WTC11 (cell line): ENCODE data around the gene BPHL. TPM values are rescaled to one million over a fixed set of nuclear protein-coding genes. Genes with fewer than 3 reads are reported as not detected.
"Not testable (repeated sequence)": the region's sequence is repeated elsewhere in the genome, so short reads cannot be mapped to it uniquely, and the experiment has no call there.

Experiments
- ATAC-seq: fragments of 200-7000 bp; cut with Tn5 transposase; 2 replicates; pipeline ENCODE4 v1.10.0; 2021; ENCODE audit warnings: mild to moderate bottlenecking, moderate library complexity
- CTCF ChIA-PET: fragments of 300-600 bp; sonication (Branson Sonifier 250); formaldehyde crosslinking; loops from one replicate; lab custom pipeline; 2021; ENCODE audit warnings: antibody characterized with exemption; lab: Charles Lee
- POLR2A ChIA-PET: fragments of 350-600 bp; sonication (Branson Sonifier 250); formaldehyde crosslinking; loops from one replicate; lab custom pipeline; 2021; ENCODE audit warnings: antibody characterized with exemption; lab: Charles Lee
- DNase-seq: peaks from one replicate; pipeline ENCODE4 v3.0.0; 2021; ENCODE audit warnings: low spot score
- H3K27ac Mint-ChIP-seq: 2 replicates; pipeline ENCODE4 v1.8.0; 2021; ENCODE audit warnings: mixed read lengths
- H3K27me3 Mint-ChIP-seq: 2 replicates; pipeline ENCODE4 v1.8.0; 2021; ENCODE audit warnings: low read depth, mild to moderate bottlenecking, moderate library complexity, mixed read lengths
- H3K36me3 Mint-ChIP-seq: 2 replicates; pipeline ENCODE4 v1.8.0; 2021; ENCODE audit warnings: mixed read lengths
- H3K4me1 Mint-ChIP-seq: 2 replicates; pipeline ENCODE4 v1.8.0; 2022; ENCODE audit warnings: mixed read lengths
- H3K4me3 Mint-ChIP-seq: 2 replicates; pipeline ENCODE4 v1.8.0; 2021; ENCODE audit warnings: mild to moderate bottlenecking, moderate library complexity, mixed read lengths
- H3K9me3 Mint-ChIP-seq: 2 replicates; pipeline ENCODE4 v1.8.0; 2021; ENCODE audit warnings: mixed read lengths
- ETV6 ChIP-seq: sonication (generic); formaldehyde crosslinking; IDR thresholded peaks from 2 replicates; pipeline ENCODE4 v1.8.1; 2022; ENCODE audit warnings: mild to moderate bottlenecking, missing genetic modification reagents
- FOXK1 ChIP-seq: sonication (generic); formaldehyde crosslinking; IDR thresholded peaks from 2 replicates; pipeline ENCODE4 v1.8.0; 2022; ENCODE audit warnings: mild to moderate bottlenecking, moderate library complexity, missing genetic modification reagents
- NFE2L1 ChIP-seq: sonication (generic); formaldehyde crosslinking; IDR thresholded peaks from 2 replicates; pipeline ENCODE4 v1.8.1; 2023; ENCODE audit warnings: missing genetic modification reagents
- SP1 ChIP-seq: sonication (generic); formaldehyde crosslinking; conservative IDR thresholded peaks from 2 replicates; pipeline ENCODE4 v1.8.1; 2022; ENCODE audit warnings: missing genetic modification reagents
- TEAD1 ChIP-seq: sonication (generic); formaldehyde crosslinking; IDR thresholded peaks from 2 replicates; pipeline ENCODE4 v1.8.0; 2022; ENCODE audit warnings: mild to moderate bottlenecking, missing genetic modification reagents
- TEAD4 ChIP-seq: sonication (generic); formaldehyde crosslinking; IDR thresholded peaks from 2 replicates; pipeline ENCODE4 v1.8.0; 2022; ENCODE audit warnings: mild to moderate bottlenecking, missing genetic modification reagents
- ZNF671 ChIP-seq: fragments of 250-450 bp; sonication (Bioruptor Pico); IDR thresholded peaks from 2 replicates; pipeline ENCODE4 v1.8.0; 2021; ENCODE audit warnings: mild to moderate bottlenecking
- total RNA-seq: library from RNA; stranded (reverse); gene quantifications from 3 replicates; pipeline ENCODE4 v1.2.3, GENCODE V29; 2021
- TF ChIP-seq, protein P1 (sequence below): sonication (generic); formaldehyde crosslinking; IDR thresholded peaks from 2 replicates; pipeline ENCODE4 v1.8.0; 2022; ENCODE audit warnings: mild to moderate bottlenecking, missing genetic modification reagents
- TF ChIP-seq, protein P2 (sequence below): fragments of 250-450 bp; sonication (Bioruptor Pico); IDR thresholded peaks from 2 replicates; pipeline ENCODE4 v1.9.0; 2021; ENCODE audit warnings: mild to moderate bottlenecking, borderline replicate concordance
- TF ChIP-seq, protein P3 (sequence below): sonication (generic); formaldehyde crosslinking; IDR thresholded peaks from 2 replicates; pipeline ENCODE4 v1.8.0; 2023; ENCODE audit warnings: missing genetic modification reagents

The BPHL gene
- total RNA-seq, 1 experiment from 2014 or later, result 29.7 TPM

DNA sequence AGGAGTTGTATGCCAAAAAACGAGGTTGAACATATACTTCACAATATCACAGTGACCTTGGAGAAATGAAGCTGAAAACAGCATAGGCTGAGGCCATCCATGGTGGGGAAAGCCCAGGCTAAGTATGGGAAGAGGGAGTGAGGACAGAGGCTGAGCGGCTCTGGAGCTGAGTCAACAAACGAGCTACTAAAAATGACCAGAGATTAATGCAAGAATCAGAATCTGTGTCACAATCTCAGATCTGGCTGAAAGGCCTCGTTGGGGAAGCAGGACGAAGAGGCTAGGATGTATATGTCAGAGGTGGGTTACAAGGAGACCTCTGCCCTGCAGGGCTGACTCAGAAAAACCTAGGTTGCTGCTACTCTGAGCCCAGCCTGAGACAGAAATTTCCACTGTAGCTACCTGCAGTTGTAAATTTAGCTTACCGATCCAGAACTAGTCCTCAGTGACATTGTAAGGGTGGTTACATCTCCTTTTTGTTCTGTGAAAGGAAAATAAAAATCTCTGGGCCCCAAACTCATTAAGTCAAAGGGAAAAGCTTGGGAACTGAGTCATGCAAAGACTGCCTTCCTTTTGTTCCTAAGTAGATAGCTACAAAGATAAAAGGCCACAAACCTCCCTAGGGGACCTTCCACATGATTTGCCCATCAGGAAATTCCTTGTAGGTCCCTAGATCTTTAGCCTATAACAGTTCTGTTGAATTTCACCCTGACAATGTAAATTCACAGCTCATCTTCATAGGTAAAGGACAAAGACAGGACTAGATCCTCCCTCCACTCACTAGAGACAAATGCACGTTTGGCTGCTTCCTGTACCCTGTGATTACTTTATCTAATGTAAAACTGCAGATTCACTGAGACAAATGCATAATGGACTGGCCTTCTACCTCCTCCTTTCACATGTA is 47.4 kb downstream of the BPHL start:
- DNase-seq (no peak), ATAC-seq (peak; percentile 42)
- POLR2A ChIA-PET, result interaction anchor here (0.7 to 1.3 kb wide), 5 partner anchors 18 to 64 kb away, joined by 3 to 6 read pairs (median 4); no protein-coding TSS in a partner anchor
- TF ChIP-seq TEAD1 (CRISPR knock-in tag), result peak; percentile 77; the same call in 1 of the 2 replicates
- TF ChIP-seq ZNF671, result peak; percentile 17; the same call in 1 of the 2 replicates
- TF ChIP-seq, protein P1, sequence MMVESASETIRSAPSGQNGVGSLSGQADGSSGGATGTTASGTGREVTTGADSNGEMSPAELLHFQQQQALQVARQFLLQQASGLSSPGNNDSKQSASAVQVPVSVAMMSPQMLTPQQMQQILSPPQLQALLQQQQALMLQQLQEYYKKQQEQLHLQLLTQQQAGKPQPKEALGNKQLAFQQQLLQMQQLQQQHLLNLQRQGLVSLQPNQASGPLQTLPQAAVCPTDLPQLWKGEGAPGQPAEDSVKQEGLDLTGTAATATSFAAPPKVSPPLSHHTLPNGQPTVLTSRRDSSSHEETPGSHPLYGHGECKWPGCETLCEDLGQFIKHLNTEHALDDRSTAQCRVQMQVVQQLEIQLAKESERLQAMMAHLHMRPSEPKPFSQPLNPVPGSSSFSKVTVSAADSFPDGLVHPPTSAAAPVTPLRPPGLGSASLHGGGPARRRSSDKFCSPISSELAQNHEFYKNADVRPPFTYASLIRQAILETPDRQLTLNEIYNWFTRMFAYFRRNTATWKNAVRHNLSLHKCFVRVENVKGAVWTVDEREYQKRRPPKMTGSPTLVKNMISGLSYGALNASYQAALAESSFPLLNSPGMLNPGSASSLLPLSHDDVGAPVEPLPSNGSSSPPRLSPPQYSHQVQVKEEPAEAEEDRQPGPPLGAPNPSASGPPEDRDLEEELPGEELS, result peak; percentile 55; the same call in 1 of the 2 replicates
- no peak for TF ChIP-seq TEAD4 (CRISPR knock-in tag)
- TF ChIP-seq, protein P2, sequence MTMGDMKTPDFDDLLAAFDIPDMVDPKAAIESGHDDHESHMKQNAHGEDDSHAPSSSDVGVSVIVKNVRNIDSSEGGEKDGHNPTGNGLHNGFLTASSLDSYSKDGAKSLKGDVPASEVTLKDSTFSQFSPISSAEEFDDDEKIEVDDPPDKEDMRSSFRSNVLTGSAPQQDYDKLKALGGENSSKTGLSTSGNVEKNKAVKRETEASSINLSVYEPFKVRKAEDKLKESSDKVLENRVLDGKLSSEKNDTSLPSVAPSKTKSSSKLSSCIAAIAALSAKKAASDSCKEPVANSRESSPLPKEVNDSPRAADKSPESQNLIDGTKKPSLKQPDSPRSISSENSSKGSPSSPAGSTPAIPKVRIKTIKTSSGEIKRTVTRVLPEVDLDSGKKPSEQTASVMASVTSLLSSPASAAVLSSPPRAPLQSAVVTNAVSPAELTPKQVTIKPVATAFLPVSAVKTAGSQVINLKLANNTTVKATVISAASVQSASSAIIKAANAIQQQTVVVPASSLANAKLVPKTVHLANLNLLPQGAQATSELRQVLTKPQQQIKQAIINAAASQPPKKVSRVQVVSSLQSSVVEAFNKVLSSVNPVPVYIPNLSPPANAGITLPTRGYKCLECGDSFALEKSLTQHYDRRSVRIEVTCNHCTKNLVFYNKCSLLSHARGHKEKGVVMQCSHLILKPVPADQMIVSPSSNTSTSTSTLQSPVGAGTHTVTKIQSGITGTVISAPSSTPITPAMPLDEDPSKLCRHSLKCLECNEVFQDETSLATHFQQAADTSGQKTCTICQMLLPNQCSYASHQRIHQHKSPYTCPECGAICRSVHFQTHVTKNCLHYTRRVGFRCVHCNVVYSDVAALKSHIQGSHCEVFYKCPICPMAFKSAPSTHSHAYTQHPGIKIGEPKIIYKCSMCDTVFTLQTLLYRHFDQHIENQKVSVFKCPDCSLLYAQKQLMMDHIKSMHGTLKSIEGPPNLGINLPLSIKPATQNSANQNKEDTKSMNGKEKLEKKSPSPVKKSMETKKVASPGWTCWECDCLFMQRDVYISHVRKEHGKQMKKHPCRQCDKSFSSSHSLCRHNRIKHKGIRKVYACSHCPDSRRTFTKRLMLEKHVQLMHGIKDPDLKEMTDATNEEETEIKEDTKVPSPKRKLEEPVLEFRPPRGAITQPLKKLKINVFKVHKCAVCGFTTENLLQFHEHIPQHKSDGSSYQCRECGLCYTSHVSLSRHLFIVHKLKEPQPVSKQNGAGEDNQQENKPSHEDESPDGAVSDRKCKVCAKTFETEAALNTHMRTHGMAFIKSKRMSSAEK, result no peak
- TF ChIP-seq FOXK1 (CRISPR knock-in tag), result 0 out of 2 replicates have a peak, but pooled peaks have one; percentile 38
- TF ChIP-seq NFE2L1 (CRISPR knock-in tag), result 0 out of 2 replicates have a peak, but pooled peaks have one; percentile 68
- 0 out of 2 replicates have a peak, but pooled peaks have one; percentile 14 for TF ChIP-seq SP1 (CRISPR knock-in tag)
- TF ChIP-seq ETV6 (CRISPR knock-in tag), result peak; percentile 80
- no peaks in the 10 kb centered on the region for H3K36me3 Mint-ChIP-seq
- H3K27ac Mint-ChIP-seq, result peak overlapping the region; percentile 93
- H3K4me1 Mint-ChIP-seq, result peaks cover 22% of the 10 kb centered on the region
- CTCF ChIA-PET, result interaction anchor here (0.9 to 5.0 kb wide), 9 partner anchors 9 to 85 kb away, joined by 3 to 30 read pairs (median 4); partner anchors contain the start of genes TUBB2A and TUBB2B
- H3K9me3 Mint-ChIP-seq, result no peaks in the 10 kb centered on the region
- no peaks in the 10 kb centered on the region for H3K27me3 Mint-ChIP-seq
- H3K4me3 Mint-ChIP-seq, result peak overlapping the region; percentile 3

DNA sequence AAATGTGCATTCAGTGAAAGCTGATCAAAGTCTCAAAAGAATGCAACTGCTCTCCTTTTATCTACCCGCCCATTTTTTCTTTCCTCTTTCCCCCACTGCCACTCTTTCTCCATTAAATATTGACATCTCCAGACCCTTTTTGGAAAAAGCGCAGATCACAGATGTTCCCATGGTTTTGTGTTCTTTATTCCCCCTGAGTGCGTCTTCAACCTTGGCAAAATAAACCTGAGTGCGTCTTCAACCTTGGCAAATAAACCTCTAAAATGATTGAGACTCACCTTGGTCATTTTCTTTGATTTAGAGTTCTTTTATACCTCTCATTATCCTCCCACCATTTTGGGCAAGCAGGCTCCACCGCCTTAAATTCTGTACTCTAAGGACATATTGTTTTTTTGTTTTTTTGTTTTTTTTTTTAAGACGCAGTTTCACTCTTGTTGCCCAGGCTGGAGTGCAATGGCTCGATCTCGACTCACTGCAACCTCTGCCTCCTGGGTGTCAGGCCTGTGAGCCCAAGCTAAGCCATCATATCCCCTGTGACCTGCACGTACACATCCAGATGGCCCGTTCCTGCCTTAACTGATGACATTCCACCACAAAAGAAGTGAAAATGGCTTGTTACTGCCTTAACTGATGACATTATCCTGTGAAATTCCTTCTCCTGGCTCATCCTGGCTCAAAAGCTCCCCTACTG is 48.2 kb downstream of the BPHL start:
- Mint-ChIP-seq H3K27ac (peak overlapping the region; percentile 93), H3K4me3 (peak overlapping the region; percentile 3; the same call in 1 of the 2 replicates), H3K4me1 (peaks cover 16% of the 10 kb centered on the region)
- H3K9me3 Mint-ChIP-seq, DNase-seq, ATAC-seq, H3K36me3 Mint-ChIP-seq, H3K27me3 Mint-ChIP-seq: not testable (repeated sequence)
- TF ChIP-seq SP1 (CRISPR knock-in tag), result 0 out of 2 replicates have a peak, but pooled peaks have one; percentile 6
- peak; percentile 39; the same call in 1 of the 2 replicates for TF ChIP-seq TEAD1 (CRISPR knock-in tag)
- TF ChIP-seq, protein P3, sequence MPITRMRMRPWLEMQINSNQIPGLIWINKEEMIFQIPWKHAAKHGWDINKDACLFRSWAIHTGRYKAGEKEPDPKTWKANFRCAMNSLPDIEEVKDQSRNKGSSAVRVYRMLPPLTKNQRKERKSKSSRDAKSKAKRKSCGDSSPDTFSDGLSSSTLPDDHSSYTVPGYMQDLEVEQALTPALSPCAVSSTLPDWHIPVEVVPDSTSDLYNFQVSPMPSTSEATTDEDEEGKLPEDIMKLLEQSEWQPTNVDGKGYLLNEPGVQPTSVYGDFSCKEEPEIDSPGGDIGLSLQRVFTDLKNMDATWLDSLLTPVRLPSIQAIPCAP, result peak; percentile 37; the same call in 1 of the 2 replicates
- ChIA-PET POLR2A (interaction anchor here (0.7 to 1.2 kb wide), 6 partner anchors 18 to 167 kb away, joined by 3 to 6 read pairs (median 3); partner anchors contain the start of gene NQO2), CTCF (interaction anchor here (0.9 to 5.0 kb wide), 8 partner anchors 9 to 84 kb away, joined by 4 to 30 read pairs (median 4); partner anchors contain the start of genes TUBB2A and TUBB2B)

DNA sequence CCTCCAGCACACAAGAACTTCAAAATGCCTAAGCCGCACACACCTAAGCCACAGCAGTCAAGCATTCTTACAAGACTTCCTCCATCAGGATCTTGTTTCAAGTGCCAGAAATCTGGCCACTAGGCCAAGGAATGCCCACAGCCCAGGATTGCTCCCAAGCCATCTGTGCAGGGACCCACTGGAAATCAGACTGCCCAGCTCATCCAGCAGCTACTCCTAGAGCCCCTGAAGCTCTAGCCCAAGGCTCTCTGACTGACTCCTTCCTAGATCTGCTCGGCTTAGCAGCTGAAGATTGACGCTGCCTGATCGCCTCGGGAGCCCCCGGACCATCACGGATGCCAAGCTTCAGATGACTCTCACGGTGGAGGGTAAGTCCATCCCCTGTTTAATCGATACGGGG is 49.5 kb downstream of the BPHL start:
- not testable (repeated sequence) for ATAC-seq, H3K36me3 Mint-ChIP-seq, H3K27me3 Mint-ChIP-seq, H3K4me3 Mint-ChIP-seq, DNase-seq, H3K9me3 Mint-ChIP-seq
- ChIA-PET POLR2A (interaction anchor here (1.2 kb wide), 1 partner anchor 58 kb away, joined by 3 read pairs; no protein-coding TSS in a partner anchor), CTCF (interaction anchor here (1.2 kb wide), 1 partner anchor 9 kb away, joined by 3 read pairs; no protein-coding TSS in a partner anchor)
- peaks cover 21% of the 10 kb centered on the region for H3K4me1 Mint-ChIP-seq
- H3K27ac Mint-ChIP-seq, result peak overlapping the region; percentile 92

DNA sequence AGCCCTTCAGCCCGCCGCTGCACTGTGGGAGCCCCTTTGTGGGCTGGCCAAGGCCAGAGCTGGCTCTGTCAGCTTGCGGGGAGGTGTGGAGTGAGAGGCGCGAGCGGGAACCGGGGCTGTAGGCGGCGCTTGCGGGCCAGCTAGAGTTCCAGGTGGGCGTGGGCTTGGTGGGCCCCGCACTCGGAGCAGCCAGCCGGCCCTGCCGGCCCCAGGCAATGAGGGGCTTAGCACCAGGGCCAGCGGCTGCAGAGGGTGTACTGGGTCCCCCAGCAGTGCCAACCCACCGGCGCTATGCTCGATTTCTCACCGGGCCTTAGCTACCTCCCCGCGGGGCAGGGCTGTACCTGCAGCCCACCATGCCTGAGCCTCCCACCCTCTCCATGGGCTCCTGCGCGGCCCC is 52.2 kb downstream of the BPHL start:
- H3K27ac Mint-ChIP-seq, H3K9me3 Mint-ChIP-seq, H3K27me3 Mint-ChIP-seq, ATAC-seq, H3K36me3 Mint-ChIP-seq, H3K4me3 Mint-ChIP-seq: not testable (repeated sequence)
- H3K4me1 Mint-ChIP-seq, result peaks cover 31% of the 10 kb centered on the region
- POLR2A ChIA-PET, result interaction anchor here (1.0 kb wide), 1 partner anchor 8 kb away, joined by 3 read pairs; no protein-coding TSS in a partner anchor
- CTCF ChIA-PET, result interaction anchor here (1.1 to 1.6 kb wide), 4 partner anchors 8 to 28 kb away, joined by 3 to 4 read pairs (median 4); no protein-coding TSS in a partner anchor
- peak; percentile 49 for DNase-seq
